Measurements from ENCODE around the gene GCK.

GRCh38 chr7:44172352-44172751 is 16.9 kb downstream of the GCK start:
- TF ChIP-seq CTCF (IDR thresholded peaks at IDR 0.05; ENCODE audit: low read depth, low read length, poor library complexity, severe bottlenecking) = no peak
- TF ChIP-seq EZH2phosphoT487 (IDR thresholded peaks at IDR 0.05; ENCODE audit: borderline replicate concordance, low read length) = no peak
